ENCODE measurements around the gene EFS.

EFS gene

GRCh38 chr14:23378612-23379220 is 13.7 kb upstream of the EFS start:
- no peak for DNase-seq

DNA sequence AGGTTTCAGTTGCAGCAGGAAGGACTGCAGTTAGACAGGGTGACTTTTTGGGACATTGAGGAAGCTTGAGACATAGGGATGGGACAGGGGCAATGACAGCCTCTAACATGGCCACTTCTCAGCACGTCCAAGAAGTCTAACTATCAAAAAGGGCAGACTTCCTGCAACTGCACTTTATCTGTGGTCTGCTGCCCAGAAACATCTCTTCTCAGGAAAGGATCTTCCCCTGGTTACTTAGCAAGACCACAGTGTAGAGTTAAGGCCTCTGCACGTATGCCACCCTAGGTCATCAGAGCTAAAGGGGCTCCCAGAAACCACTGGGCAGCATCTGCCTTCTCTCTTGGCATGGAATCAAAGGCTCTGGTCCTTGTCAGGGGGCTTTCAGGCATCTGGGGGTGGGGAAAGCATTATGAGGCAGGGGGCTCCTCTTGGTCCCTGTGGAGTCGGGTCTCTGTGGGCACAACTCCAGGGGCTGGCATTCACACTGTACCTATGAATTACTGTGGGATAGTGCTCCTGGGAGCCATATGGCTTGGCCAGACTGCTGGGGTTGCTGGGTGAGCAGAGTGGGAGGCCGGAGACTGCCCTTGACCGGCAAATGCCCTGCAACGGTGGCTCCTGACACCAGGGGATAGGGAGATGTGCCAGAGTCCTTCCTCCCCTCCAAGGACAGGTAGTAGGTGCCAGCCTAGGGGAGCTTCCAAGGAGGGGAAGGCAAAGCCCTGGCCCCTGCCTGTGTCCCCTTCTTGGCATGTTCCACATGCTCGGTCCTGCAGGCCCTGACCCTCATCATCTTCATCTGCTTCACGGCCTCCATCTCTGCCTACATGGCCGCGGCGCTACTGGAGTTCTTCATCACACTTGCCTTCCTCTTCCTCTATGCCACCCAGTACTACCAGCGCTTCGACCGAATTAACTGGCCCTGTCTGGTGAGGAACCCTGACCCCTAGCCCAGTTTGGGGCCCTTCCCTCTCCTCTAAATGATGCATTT is 12.9 kb upstream of the EFS start:
- DNase-seq = no peak

- no peak for DNase-seq
Measured at GRCh38 chr14:23377198-23377550, 12.2 kb upstream of the EFS start.

GRCh38 chr14:23376482-23377197 is 11.7 kb upstream of the EFS start, which contains the start of gene CMTM5:
Gene CMTM5, plus strand, starts transcription at chr14:23377046. Its CDS starts 206 bp downstream, at chr14:23377252.
- DNase-seq = no peak

DNA sequence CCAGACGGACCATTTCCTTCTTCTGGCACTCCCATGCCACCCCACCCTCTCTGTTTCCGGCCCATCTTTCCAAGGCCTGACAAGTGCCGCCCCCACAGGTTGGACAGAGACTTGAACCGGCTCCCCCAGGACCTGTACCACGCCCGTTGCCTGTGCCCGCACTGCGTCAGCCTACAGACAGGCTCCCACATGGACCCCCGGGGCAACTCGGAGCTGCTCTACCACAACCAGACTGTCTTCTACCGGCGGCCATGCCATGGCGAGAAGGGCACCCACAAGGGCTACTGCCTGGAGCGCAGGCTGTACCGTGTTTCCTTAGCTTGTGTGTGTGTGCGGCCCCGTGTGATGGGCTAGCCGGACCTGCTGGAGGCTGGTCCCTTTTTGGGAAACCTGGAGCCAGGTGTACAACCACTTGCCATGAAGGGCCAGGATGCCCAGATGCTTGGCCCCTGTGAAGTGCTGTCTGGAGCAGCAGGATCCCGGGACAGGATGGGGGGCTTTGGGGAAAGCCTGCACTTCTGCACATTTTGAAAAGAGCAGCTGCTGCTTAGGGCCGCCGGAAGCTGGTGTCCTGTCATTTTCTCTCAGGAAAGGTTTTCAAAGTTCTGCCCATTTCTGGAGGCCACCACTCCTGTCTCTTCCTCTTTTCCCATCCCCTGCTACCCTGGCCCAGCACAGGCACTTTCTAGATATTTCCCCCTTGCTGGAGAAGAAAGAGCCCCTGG is 10.7 kb upstream of the EFS start:
- DNase-seq = no peak

DNA sequence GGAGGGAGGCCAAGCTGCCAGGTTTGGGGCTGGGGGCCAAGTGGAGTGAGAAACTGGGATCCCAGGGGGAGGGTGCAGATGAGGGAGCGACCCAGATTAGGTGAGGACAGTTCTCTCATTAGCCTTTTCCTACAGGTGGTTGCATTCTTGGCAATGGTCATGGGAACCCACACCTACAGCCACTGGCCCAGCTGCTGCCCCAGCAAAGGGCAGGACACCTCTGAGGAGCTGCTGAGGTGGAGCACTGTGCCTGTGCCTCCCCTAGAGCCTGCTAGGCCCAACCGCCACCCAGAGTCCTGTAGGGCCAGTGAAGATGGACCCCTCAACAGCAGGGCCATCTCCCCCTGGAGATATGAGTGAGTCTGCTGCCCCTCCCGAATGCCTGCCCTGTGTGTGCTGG is 8.1 kb upstream of the EFS start:
- no peak for DNase-seq

- DNase-seq = no peak
Measured at GRCh38 chr14:23372509-23372908, 7.5 kb upstream of the EFS start, which contains the start of gene IL25. Gene IL25, plus strand, starts transcription at chr14:23372809.

- no peak for DNase-seq
Measured at GRCh38 chr14:23371865-23372264, 6.9 kb upstream of the EFS start.

GRCh38 chr14:23370221-23370620 is 5.2 kb upstream of the EFS start:
- no peak for DNase-seq

- DNase-seq = no peak
Measured at GRCh38 chr14:23366426-23366921, 1.5 kb upstream of the EFS start.

GRCh38 chr14:23365732-23366425 is 907 bp upstream of the EFS start:
- DNase-seq = no peak

GRCh38 chr14:23364164-23365035 is 572 bp downstream of the EFS start:
- DNase-seq = no peak

- no peak for DNase-seq
Measured at GRCh38 chr14:23362200-23362599, 2.8 kb downstream of the EFS start.

DNA sequence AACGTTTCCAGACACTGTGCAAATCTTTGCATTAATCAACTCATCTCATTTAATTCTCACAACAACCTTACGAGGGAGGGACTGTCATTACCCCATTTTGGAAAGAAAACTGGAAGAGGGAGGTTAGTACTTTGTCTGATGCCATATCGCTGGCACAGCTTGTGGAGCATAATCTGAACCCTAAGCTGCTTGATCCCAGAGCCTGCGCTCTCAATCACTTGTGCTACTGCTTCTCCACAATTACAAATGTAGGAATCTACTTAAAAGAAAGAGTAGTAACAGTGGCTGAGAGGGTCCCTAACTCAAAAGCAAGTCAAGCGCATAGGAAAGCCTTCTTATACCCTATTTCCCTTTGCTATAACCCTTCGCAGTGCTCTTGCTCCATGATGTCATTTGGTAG is 3.2 kb downstream of the EFS start:
- no peak for DNase-seq

DNA sequence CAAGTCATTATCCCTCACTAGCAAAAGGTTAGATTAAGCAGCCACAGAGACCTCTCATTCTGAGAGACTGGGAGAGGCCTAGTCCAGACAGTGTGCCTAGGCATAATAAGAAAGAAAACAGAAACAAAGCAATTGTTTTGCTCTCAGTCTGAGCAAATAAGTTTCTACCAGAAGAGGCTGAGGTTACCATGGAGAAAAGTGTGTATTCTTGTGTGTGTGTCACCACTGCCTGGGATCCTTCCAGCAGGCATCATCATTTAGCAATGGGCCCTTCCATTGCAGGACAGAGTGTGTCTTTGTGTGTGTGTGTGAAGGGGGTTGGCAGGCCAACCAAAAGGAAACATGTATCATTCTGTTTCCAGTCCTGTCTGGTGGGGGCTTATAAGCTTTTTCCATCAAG is 3.7 kb downstream of the EFS start:
- no peak for DNase-seq

DNA sequence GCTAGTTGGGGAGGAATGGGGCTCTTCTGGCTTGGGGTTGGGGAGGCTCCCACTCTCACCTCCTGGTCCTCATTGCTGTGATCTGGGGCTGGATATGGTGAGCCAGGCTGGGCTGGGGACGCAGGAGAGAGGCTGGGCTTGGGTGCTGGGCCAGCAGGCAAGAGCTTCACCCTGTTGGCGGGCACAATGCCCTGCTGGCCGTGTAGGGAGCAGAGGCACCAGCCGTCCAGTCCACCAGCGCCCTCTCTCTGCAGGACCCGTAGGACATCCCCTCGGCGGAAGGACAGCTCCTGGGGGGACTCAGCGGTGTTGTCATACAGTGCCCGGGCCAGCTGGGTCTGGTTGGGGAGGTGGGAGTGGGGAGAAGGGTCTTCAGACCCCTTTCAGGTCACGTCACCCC is 4.5 kb downstream of the EFS start:
- no peak for DNase-seq

GRCh38 chr14:23359722-23360447 is 5.1 kb downstream of the EFS start:
- no peak for DNase-seq

GRCh38 chr14:23359167-23359626 is 5.8 kb downstream of the EFS start:
- DNase-seq = no peak

DNA sequence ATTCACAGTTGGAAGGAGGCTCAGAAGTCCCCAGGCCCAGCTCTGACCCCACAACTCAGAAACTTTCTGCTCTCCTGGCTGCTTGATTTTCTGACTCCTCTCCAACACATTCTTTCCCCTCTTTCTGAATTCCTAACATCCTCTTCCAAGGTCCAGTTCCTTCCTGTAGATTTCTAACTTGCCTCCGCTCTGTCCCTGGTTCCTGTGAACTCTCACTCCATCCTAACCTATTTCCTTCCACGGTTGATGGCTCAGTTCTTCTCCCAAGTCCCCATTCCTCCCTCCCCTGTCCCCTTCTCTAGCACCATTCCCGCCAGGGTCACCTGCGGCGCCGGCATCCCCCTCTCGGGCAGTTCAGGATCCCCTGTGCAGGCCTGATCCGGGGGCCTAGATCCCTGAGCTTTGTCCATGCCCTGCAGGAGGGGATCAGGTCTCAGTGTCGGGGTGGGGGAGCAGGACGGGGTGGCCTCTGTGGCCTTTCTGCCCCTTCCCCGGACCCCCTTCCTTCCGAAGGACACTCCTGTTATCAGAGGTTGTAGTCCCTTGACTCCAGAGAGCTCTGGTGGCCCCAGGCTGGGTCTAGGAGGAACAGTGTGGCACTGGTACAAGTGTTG is 6.3 kb downstream of the EFS start:
- no peak for DNase-seq

DNA sequence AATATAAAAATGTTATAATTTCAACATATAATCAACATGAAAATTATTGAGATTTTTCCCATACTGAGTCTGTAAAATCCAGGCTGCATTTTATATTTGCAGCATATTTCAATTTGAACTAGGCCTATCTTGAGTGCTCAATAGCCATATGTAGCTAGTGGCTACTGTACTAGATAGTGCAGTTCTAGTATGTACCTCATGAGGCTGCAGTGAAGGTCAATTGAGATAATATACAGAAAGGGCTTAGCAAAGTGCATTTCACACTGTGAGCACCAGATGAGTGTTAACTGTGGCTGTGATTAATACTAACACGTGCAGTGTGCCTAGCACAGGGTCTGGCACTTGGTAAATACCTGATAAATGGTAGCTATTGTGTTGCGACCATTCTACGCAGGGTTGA is 6.9 kb downstream of the EFS start:
- DNase-seq = no peak

Data from CD4-positive, alpha-beta T cell treated with Interleukin-10 for 1 hour (primary cell).